GM18498 (cell line): Measurements from ENCODE around the gene LHPP.

Experiments
- ATAC-seq: cut with Tn5 transposase; IDR thresholded peaks from one replicate; pipeline ENCODE4 v1.9.1; 2021; ENCODE audit warnings: mild to moderate bottlenecking, moderate library complexity; ENCODE audit not compliant: unreplicated experiment

LHPP gene

DNA sequence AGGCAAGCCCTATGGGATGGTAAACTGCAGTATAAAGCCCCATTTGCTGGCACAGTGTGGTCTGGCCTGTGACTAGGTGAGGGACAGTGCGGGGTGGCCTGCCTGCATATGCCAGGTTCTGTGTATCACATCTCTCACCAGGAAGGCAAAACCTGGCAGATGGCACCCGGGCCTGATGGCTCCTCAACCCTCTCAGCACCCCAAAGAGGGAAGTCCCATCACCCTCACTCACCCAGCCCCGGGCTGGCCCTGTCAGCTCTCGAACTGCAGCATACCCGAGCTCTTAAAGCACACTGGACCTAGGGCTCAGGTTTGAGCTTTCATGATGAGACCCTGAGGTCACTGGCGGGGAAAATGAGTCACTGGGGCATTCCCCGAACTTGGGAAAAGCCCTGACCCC, 130.5 kb downstream of the LHPP start:
- no peak for ATAC-seq

DNA sequence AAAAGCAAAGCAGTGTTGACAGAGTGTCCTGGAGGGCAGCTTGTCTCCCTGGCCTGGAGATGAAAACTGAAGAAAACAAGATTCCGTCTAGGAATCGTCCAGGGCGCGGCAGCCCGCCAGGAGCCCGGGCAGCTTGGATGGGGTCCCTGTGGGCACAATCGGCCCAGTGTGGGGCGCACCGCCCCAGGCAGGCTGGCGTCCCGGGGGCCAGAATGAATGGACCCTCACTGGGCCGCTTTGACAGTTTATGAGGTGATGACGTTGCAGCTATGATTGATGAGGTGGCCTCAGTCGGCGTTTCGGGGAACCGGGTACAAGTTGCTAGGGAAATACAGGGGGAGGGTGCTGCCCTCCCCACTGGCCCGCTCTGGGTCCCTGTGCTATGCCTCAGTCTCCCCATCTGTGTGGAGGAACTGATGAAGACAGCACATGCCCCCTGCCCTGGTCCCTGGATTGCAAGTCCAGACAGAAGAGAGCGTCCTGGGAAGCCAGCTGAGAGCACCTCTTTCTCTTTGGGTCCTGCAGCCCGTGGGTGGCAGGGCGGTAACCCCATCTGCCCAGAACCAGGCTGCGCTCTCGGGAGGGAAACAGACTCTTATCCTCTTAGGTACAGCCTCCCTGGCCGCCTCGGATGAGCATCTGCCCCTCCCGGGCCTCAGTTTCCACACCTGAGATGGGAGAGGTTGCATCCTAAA, 131.3 kb downstream of the LHPP start:
- ATAC-seq = no peak

DNA sequence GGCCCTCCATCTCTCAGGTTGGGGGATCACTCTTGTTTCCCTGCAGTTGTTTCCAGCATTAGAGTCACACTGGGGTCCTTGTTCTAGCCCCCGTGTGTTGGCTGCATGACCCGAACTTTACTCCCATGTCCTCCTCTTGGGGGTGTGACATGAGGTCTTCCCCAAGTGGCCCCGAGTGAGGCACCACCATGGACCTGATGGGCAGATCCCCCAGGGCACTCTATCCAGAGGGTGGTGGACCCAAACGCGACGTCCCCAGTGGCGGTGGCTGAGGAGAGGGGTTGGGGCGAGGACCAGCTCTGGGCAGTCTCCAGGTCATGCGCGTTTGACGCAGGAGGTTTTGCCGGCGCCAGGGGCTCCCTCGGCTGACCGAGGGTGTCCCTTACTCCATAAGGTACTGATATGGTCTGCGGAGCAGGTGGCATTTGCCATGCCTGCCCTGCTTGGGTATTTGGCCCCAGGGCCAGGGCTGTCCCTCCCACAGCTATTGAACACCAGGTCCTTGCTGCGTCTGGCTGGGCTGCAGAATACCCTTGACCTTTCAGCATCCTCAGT, 131.9 kb downstream of the LHPP start:
- ATAC-seq = no peak

DNA sequence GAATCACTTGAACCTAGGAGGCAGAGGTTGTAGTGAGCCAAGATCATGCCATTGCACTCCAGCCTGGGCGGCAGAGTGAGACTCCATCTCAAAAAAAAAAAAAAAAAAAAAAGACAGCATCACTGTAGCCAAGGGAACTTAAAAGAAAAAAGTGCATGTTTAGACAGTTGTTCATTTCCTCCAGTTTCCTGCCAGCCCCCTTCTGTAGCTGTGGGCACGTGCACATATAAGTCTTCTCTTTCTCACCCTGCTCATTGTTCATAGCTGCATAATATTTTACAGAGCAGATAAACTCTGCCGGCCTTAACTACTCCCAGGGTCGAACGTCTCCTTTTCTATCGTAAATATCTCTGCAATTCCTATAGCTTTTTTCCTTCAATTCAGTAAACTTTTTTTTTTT, 132.6 kb downstream of the LHPP start:
- ATAC-seq = no peak

DNA sequence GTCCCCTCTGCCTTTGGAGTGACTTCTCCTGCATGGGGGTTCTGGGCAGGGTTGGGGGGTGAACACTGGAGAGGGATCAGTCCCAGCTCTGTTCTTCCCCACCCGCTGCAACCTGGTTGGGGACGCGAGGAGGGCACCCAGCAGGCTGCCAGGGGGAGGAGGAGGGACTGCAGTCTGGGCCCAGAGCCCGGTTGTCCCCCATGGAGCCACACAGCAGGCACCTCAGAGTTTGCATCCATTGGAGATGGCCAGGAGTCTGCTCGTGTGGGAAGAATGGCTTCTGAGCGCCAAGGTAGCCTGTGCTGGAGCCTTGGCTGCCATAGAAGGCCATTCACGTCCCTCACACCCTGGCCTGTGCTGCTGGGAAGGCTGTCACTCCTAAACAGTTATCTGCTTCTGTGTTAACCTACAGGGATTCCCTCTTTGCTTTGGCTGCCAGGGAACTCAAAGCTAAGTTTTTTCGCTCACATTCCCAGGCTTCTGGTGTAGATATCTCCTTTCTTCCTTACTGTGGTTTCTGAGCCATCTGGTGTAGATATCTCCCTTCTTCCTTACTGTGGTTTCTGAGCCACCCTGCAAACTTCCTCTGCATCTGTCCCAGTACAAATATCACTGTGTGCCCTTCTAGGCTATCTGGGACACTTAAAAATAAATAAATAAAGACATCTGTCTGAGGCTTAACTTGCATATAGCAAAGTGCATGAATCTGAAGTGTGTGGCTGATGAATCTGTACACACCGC, 133.7 kb downstream of the LHPP start:
- no peak for ATAC-seq

DNA sequence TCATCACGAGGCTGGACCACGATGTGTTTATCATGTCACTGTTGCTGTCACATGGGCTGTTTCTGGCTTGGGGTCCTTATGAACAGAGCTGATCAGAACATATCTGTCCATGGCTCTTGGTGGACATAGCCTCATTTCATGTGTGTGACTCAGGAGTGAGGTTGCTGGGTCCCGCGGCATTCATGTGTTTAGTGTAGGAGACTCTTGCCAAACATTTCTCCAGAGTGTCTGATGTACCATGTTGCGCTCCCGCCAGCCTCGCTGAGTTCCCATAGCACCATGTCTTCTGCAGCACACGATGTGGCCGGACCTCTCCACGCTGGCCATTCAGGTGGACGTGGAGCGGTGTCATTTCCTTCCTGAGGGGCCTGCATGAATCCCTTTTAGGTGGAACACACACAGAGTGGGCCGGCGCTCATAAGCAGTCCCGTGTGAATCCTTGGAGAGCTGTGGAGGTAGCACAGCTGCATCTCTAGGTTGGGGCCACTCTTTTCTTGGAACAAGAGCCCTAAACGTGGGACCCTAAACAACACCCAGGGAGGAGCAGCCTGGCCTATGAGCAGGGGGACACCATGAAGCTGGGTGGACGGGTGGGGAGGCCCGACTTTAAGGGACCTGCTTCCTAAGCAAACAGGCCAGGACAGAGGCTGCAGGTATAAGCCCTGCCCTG, 134.6 kb downstream of the LHPP start:
- no peak for ATAC-seq

DNA sequence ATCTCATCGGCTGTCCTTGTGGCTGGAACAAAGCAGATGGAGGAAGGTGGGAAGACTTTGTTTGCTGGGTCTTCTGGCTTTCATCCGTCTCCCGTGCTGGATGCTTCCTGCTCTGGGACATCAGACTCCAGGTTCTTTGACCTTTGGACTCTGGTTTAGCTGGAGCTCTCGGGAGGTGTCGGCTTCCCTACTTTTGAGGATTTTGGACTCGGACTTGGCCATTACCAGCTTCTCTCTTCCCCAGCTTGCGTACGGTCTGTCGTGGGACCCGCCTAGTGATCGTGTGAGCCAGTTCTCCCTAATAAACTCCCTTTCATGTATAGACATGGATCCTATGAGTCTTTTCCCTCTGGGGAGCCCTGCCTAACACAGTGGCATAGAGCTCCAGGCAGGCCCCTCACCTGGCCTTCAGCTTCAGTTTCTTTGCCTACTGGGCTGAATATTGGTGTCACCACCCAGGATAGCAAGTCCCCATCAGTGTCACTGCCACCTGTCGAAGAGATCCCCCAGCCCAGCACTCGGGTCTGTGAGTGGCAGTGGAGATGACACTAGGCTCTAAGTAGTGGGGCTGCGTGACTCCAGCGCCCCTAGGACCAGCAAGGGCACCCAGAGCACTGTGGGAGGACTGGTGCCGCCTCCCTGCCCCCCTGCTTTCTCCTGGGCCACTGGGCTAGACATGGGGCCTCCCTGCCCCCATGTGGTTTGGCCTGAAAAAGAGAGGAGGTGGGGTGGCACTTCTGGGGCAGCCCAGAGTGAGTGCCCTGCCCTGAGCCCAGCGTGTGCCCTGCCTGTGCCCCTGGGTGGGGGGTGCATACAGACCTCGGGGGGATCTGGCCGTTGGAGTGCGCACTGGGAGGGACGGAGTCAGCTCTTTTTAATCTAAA, 135.6 kb downstream of the LHPP start:
- no peak for ATAC-seq

DNA sequence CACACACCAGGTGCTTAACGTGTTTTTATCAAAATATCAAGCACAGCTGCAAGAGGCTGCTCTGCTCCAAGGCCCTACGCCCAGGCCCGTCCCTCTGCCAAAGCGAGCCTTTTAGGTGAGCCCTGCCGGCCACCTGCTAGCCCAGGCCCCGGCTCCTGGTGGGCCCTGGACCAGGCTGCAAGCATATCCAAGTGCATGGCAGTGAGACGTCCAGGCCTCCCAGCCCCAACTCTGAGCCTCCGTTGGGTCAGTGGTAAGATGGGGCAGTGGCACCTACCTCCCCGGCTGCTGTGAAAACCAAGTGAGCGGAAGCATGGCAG, 136.2 kb downstream of the LHPP start:
- no peak for ATAC-seq

DNA sequence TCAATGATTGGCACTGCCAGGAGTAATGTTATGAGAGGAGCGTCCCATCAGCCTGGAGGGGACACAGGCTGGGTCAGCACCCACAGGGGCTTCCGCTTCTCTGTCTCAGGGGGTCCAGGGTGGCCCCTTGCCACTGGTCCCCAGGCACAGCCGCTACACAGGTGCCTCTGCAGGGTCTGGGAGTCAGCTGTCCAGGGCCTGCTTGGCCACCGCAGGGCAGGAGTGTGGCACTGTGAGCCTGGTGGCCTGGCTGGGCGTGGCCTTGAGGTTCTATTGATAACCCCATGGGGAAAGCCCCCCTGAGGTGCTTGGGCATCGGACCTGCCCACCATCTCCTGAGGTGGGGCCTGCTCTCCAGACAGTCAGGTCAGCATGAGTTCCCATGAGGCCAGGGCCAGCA, 136.6 kb downstream of the LHPP start:
- ATAC-seq = no peak

DNA sequence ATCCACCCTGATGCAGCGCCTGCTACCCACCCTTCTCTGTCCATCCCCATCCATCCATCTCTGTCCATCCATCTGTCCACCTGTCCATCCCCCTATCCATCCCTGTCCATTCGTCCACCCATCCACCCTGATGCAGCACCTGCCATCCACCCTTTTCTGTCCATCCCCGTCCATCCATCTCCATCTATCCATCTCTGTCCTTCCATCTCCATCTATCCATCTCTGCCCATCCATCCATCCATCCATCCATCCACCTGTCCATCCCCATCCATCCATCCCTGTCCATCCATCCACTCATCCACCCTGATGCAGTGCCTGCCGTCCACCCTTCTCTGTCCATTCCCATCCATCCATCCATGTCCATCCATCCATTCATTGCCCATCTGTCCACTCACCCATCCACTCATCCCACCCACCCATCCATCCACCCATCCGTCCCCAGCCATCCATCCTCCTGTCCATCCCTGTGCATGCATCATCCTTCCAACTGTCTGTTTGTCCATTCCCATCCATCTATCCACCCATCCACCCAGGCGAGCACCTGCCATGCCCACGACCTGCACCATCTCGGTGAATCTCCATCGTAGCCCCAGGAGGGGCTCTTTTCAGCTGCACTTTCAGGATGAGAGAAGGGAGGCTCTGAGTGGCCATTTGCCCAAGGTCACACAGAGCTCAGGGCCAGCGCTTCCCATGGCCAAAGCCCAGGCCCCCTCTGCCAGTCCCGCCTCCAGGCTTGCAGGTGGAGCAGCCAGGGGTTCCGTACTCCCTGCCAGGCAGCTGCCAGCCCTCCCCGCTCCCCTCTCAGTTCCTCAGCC, 137.4 kb downstream of the LHPP start:
- ATAC-seq = no peak

DNA sequence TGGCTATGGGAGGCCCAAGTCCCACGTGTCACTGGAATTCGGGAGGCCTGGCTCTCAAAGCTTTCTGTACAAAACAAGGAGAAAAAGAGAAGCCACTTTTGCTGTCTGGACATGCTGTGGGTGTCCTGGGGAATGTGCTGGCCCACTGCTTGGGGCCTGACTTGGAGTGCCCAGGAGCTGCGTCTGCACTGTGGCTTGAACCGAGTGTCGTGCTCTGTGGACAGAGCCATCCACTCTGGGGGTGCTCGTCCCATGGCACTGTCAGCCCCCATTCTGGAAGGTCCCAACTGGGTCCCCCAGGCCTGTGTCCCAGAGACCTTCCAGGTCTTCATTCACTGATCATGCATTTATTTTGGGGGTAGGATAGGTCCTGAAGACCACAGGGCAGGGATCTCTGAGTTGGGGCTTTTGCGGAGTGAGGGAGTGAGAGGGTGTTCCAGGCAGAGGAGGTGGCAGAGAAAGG, 138.0 kb downstream of the LHPP start:
- no peak for ATAC-seq

DNA sequence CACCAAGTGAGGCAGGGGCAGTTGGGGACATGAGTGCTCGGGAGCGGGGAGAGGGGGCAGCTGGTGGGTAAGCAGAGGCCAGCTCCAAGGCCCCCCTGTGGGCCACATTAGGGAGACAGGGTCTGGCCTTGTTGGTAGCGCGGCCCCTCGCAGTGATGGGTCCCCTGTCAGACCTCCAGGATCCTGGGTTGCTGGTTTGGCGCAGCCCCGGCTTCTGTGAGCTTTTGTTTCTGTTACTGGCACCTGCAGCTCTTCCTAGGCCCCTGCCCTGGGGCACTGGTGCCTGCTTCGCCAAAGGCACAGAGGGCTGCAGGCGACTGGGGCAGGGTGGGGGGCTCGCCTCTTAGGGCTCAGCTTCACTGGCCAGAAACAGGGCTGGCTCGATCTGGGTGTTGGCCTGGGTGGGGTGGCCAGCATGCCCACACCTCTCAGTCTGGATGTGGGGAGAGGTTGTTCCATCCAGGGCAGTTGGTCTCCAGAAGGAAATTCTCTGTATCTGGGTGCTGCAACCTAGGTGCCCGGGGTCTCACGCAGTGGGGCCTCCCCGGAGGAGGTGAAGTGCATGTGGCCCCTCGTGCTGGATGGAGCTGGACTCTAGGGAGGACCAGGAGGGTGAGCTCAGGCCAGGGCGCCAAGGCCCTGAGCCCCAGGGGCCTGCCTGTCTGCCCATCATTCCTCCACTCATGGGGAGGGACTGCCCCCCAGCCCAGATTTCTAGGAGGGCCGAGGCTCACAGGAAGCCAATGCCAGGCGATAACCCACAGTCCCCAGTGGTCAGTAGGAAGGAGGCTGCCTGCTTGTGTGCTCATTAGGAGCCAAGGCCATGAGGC, 138.6 kb downstream of the LHPP start:
- no peak for ATAC-seq

DNA sequence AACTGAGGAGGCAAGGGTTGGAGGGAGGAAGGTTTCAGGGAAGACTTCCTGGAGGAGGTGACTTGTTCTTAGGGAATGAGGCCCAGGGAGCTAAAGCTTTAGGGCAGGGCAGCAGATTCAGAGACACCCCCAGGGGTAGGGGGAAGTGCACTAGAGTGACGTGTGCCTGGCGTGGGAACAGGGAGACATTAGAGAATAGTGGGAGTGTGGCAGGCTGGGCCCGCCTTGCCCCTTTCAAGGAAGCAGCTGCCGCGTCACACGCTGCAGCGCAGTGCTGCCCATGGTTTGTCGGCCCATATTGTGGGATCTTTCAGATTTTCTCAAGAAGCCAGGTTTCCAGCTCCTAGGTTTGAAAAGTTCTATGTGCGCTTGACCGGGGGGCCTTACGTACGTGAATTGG, 139.4 kb downstream of the LHPP start:
- ATAC-seq = no peak

DNA sequence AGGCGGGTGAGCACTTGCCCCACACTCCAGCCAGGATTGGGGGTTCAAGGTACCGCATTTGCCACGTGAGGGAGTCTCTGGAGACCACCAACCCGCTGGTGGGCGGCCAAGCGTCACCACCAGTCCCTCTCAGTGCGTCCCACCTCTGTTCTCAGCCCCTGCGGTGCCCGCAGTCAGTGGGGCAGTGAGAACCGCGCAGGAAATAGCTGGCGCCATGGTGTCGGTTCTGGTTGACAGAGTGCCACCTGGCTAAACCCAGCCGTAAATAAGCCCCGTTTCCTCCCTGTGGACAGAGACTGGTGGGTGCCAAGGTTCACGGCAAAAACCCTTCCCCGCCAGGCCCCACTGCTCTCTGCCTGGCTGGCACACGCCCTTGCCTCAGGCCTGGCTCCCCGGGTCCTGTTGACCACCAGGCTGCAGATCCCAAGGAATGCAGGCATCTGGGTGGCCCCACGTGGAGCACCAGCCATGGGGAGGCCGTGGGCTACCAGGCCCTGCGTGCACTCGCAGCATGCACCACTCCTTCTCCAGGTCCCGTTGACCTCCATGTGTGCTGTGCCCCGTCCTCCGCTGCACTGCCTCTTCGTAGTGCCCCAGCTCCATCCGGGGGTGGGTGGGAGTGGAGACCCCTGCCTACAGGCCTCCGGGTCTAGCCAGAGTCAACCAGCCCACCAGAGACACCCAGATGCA, 140.0 kb downstream of the LHPP start:
- ATAC-seq = peak; percentile 71

DNA sequence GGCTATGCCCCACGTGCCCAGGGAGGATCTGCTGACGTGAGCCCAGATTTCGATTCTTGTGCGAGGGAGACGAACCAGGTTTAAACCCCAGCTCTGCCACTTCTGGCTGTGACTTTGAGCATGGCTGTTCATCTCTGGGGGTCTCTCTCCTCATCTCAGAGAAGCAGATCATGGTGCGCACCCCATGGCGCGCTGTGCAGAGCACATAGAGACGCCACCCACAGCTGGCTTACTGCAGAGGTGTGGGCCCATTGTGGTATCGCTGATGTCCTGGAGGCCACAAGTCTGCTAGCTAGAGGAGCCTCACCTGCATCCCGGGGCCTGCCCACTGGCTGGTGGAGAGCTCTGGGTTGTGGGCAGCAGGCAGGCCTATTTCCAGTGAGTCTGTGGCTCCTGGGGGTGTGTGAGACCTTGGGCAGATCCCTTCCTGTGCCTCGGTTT, 140.5 kb downstream of the LHPP start:
- ATAC-seq = no peak

DNA sequence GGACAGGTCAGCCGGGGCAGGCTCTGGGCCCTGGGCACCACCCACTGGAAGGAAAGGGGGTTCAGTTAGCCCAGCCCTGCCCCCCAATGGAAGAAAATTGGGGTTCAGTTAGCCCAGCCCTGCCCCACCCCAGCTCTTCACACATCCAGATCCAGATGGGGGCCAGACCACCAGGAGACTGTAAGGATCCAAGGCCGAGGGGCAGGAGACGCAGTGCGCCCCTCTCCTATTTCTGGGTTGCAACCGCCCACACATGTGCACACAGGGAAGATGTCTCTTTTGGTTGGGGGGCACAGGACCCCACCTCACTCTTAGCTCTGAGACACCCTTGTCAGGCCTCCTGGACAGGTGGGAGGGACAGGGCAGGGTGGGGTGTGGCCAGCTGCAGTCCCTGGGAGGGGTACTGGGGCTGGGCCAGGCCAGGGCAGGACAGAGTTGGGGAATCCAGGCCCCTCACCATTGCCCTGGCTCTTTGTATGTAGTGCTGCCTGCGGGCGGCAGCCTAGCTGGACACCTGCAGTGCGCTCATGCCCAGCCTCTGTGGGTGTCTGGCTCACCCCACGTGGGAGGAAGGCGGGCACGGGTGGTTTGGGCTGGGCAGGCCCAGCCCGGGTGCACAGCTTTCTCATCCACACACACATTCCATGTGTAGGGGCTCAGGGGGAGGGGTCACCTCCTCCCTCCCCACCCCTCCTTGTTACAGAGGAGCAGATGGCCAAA, 141.2 kb downstream of the LHPP start:
- no peak for ATAC-seq

DNA sequence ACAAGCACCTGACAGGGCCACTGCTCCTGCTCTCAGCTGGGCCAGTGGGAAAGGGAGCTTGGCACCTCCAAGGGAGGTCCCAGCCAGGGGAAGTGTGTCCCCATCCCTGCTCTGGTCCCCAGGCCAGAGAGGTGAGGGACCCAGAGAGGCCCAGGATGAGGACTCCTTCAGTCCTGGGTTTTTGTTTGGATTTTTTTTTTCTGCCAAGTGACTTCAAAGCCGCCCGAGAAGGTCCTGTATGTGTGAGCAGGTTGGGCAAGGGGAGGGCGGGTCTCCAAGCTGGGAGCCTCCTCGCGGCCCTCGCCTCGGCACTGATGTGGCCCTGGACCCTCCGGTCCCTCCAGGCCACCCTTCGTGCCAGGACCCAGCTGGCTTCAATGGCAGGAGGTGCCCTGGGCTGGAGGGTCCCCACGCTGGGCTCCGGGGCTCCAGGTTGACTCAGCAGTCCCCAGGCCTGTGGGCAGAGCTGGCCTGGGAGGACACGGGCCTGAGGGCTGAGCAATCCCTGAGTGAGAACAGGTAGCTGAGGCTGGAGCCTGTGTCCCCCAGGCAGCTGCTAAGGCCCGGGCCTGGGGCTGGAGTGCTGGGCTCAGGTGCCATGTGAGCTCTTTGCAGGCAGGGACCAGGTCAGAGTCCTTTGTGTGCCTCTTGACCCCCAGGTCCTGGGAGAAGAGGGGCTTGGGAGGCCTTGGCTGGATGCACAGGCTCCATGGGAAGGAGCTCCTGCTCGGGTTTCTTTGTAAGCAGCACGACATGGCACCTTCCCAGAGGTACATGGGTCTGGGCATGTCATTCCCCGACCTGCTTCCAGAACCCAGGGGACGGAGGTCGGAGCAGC, 142.0 kb downstream of the LHPP start:
- no peak for ATAC-seq
